Measurements from ENCODE around the gene CDH11.

- TF ChIP-seq CTCF (IDR thresholded peaks at IDR 0.05 in 8 of 11, conservative IDR thresholded peaks at IDR 0.05 in 3 of 11), result no peak
- no peak for TF ChIP-seq POLR2A (IDR thresholded peaks at IDR 0.05)
- TF ChIP-seq POLR2AphosphoS5 (IDR thresholded peaks at IDR 0.05), result no peak
Measured at GRCh38 chr16:65016754-65017153, 105.1 kb downstream of the CDH11 start.

Measured in spleen (tissue), 7 donors.